WI38 (cell line): ENCODE results near the gene SMCO2.

Experiments
- H3K4me3 ChIP-seq: 2 replicates; pipeline ENCODE4 v1.5.1; 2011; ENCODE audit warnings: low read depth, mild to moderate bottlenecking, control low read depth, low read length
- TF ChIP-seq, protein P1 (sequence below): IDR thresholded peaks from 2 replicates; pipeline ENCODE4 v1.5.1; 2012; ENCODE audit warnings: low read depth, mild to moderate bottlenecking, control low read depth, low read length

Gene SMCO2

DNA sequence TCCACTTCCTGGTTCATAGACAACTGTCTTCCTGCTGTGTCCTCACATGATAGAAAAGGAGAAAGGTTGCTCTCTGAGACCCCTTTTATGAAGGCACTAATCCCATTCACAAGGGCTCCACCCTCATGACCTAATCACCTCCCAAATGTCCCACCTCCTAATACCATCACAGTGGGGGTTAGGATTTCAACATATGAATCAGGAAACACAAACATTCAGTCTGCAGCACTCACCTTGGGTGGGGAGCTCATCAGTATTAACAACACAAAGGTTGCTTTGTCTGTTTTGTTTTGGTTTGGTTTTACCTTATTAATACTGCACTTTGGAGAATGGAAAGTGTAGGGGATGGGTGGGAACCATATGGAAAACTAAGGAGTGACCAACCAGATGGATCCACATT, 10.5 kb upstream of the SMCO2 start:
- TF ChIP-seq, protein P1, sequence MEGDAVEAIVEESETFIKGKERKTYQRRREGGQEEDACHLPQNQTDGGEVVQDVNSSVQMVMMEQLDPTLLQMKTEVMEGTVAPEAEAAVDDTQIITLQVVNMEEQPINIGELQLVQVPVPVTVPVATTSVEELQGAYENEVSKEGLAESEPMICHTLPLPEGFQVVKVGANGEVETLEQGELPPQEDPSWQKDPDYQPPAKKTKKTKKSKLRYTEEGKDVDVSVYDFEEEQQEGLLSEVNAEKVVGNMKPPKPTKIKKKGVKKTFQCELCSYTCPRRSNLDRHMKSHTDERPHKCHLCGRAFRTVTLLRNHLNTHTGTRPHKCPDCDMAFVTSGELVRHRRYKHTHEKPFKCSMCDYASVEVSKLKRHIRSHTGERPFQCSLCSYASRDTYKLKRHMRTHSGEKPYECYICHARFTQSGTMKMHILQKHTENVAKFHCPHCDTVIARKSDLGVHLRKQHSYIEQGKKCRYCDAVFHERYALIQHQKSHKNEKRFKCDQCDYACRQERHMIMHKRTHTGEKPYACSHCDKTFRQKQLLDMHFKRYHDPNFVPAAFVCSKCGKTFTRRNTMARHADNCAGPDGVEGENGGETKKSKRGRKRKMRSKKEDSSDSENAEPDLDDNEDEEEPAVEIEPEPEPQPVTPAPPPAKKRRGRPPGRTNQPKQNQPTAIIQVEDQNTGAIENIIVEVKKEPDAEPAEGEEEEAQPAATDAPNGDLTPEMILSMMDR: no peak
- no peak overlapping the region for H3K4me3 ChIP-seq

DNA sequence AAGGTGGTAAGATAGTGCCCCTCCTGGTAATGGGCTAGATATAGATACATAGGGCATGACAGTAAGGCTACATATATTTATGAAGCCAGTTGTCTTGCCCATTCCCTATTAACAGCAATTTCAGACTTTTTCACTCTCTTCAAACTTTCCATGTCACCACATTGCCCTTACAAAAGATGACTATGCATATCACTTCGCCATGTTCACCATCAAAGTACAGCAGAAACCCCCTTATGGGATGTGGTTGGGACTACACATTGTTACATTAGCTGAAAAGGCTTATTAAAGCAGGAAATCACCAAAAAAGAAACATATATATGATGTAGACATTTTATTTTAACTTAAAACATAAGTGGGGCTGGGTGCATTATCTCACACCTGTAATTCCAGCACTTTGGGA, 9.8 kb upstream of the SMCO2 start:
- TF ChIP-seq, protein P1: no peak
- no peak overlapping the region for H3K4me3 ChIP-seq

DNA sequence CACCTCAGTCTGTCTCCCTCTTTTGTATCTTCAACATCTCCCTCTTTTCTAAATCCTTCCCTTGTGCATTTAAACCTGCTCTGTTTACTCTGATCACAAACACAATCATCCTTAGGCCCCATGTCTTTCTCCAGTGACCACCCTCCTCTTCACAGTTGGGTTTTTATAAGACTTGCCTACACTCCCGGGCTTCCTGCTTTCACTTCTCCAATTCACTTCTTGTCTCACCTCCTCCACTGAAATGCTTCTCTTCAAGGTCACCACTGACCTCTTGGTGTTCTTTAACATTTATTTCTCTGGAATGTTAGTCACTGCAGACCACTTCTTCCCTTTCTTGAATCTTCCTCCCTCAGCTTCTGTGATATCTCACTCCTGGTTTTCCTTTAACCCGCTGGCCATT, 8.7 kb upstream of the SMCO2 start:
- TF ChIP-seq, protein P1: no peak

DNA sequence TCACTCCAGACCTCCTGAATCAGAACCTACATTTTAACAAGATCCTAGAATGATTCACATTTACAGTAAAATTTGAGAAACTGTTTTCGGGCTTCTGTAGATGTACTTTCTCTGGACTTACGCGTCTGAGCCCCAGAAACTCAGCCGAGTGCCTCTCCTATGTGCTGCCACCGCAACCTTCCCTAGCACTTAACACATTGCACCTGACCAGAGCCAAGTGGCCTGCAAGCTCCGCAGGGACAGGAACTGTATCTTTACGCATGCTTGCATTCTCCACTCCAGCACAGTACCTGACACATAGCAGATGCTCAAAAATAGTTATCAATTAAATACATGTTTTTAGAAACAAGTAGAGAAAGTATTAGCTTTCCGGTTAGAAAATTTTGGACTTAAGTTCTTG, 1.2 kb downstream of the SMCO2 start:
- TF ChIP-seq, protein P1: no peak
- no peak overlapping the region for H3K4me3 ChIP-seq

More for the DNA sequence above, 8.7 kb upstream of the SMCO2 start:
- no peak overlapping the region for H3K4me3 ChIP-seq

DNA sequence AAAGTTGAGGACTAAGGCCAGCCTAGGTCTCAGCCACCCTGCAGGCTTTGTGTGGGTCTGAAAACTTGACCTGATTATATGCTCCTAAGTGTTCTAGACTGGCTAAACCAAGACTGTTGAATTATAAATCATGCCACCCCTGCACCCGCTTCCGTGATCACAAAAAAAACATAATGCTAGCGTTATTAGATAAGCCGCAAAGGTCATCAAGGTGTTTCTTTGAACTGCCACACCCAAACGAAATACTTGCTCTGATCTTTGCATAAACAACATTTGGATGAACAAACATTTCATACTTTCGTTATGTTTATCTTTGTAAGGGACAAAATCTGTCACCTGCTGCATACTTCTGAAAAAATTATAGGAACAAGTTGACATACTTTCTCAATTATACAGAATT, 2.5 kb downstream of the SMCO2 start:
- TF ChIP-seq, protein P1: no peak
- H3K4me3 ChIP-seq: no peak overlapping the region

DNA sequence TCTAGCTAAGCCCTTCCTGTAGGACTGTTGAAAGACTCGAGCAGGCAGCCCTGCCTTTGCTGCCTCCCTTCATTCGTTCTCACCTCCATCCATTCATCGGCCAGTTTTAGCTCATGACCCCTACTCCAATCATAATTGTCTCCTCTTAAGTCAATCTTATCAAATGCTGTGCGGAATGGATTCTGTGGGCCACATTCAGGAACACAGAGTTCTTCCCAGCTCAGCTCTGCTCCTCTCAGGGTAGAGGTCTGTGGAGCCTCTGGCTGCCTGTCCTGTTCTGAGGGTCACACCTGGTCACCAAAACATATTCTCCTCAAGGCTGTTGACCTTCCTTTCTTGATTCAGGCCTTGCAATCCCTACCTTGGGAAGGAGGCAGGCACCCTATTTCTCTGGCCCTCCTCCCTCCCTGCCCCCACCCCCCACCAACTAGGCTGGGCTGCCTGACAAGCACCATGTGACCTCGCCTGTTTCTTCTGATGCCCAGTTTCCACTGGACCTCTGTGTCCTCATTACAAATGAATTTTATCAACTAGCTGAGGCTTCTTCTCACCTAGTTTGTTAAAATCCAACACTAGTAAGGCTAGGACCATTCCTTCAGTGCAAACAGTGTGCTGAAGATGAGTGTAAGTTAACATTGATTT, 3.5 kb downstream of the SMCO2 start:
- H3K4me3 ChIP-seq: no peak overlapping the region
- TF ChIP-seq, protein P1: no peak

DNA sequence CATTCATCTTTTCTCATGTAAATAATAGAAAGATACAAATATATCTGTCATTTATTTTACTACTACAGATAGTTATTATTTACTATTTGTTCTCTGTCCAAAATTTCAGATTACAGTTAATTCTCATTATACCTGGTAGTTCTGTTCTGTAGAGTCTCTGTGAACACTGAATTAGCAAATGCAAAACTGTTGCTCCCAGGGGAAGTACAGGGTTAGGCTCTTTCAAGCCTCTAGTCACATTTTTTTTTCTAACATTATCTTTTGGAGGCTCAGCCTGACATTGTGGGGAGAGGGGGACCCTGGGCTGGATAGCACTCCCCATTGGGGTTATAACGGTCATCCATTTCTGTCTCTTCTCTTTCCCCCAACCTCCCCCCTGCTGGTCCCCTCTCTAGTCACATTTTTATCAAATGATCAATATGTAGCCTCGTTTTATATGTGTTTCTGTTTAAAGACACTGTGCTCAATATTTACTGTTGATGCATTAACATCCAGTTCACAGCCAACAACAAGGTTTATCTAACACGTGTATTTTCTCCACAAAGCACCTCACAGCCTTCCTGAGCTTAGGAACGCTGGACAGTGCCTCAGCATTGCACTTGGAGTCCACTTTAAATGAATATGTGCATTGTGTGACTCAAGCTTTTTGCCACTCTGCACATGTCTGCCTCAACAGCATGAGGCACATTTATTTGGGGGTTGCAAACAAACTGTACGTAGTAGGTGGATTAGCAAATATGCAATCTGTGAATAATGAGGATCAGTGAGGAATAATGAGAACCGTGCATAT, 4.7 kb downstream of the SMCO2 start:
- H3K4me3 ChIP-seq: no peak overlapping the region
- TF ChIP-seq, protein P1: no peak
